BLaER1 (cell line): ENCODE results near the gene AK4.
"Not testable (repeated sequence)": the region's sequence is repeated elsewhere in the genome, so short reads cannot be mapped to it uniquely, and the experiment has no call there.

Experiments used
- H3K27ac ChIP-seq: shearing (Covaris generic); formaldehyde crosslinking; 2 replicates; pipeline ENCODE4 v1.8.1; 2022
- H3K27me3 ChIP-seq: shearing (Covaris generic); formaldehyde crosslinking; 2 replicates; pipeline ENCODE4 v1.8.1; 2022
- H3K36me3 ChIP-seq: shearing (Covaris generic); formaldehyde crosslinking; 2 replicates; pipeline ENCODE4 v1.8.1; 2022
- H3K4me1 ChIP-seq: shearing (Covaris generic); formaldehyde crosslinking; 2 replicates; pipeline ENCODE4 v1.8.1; 2022
- H3K4me2 ChIP-seq: shearing (Covaris generic); formaldehyde crosslinking; 2 replicates; pipeline ENCODE4 v1.8.1; 2022
- H3K4me3 ChIP-seq: shearing (Covaris generic); formaldehyde crosslinking; 2 replicates; pipeline ENCODE4 v1.8.1; 2022
- H3K9ac ChIP-seq: shearing (Covaris generic); formaldehyde crosslinking; 2 replicates; pipeline ENCODE4 v1.8.1; 2022
- H3K9me3 ChIP-seq: shearing (Covaris generic); formaldehyde crosslinking; 2 replicates; pipeline ENCODE4 v1.8.1; 2022
- H4K20me1 ChIP-seq: shearing (Covaris generic); formaldehyde crosslinking; 2 replicates; pipeline ENCODE4 v1.8.1; 2022
- Cebpa-rat ChIP-seq: shearing (Covaris generic); IDR thresholded peaks from 2 replicates; pipeline ENCODE4 v1.8.1; 2022

AK4 gene

GRCh38 chr1:65224681-65225091 lies 76.7 kb downstream of the AK4 start:
- peaks cover 48% of the 10 kb centered on the region; the same call in 1 of the 2 replicates for H3K36me3 ChIP-seq
- H3K27me3 ChIP-seq = no peaks in the 10 kb centered on the region
- 0 out of 2 replicates have a peak, but pooled peaks cover 6% of the 10 kb centered on the region for H3K4me1 ChIP-seq
- H4K20me1 ChIP-seq = no peaks in the 10 kb centered on the region
- no peak overlapping the region for H3K9ac ChIP-seq
- H3K4me2 ChIP-seq = no peak overlapping the region
- no peaks in the 10 kb centered on the region for H3K9me3 ChIP-seq
- no peak for TF ChIP-seq Cebpa-rat
- no peak overlapping the region for H3K4me3 ChIP-seq
- no peak overlapping the region for H3K27ac ChIP-seq

- H3K9me3 ChIP-seq = no peaks in the 10 kb centered on the region
- H3K4me1 ChIP-seq = 0 out of 2 replicates have a peak, but pooled peaks cover 10% of the 10 kb centered on the region
- H3K4me2 ChIP-seq = no peak overlapping the region
- H3K36me3 ChIP-seq = peaks cover 48% of the 10 kb centered on the region; the same call in 1 of the 2 replicates
- H3K27me3 ChIP-seq = no peaks in the 10 kb centered on the region
- no peak overlapping the region for H3K4me3 ChIP-seq
- H3K9ac ChIP-seq = no peak overlapping the region
- TF ChIP-seq Cebpa-rat = no peak
- no peak overlapping the region for H3K27ac ChIP-seq
- no peaks in the 10 kb centered on the region for H4K20me1 ChIP-seq
Observed at GRCh38 chr1:65225179-65225578, 77.2 kb downstream of the AK4 start.

GRCh38 chr1:65229201-65229600 lies 81.2 kb downstream of the AK4 start:
- 0 out of 2 replicates have a peak, but pooled peaks cover 10% of the 10 kb centered on the region for H3K4me1 ChIP-seq
- no peaks in the 10 kb centered on the region for H3K27me3 ChIP-seq
- H3K9me3 ChIP-seq = no peaks in the 10 kb centered on the region
- no peak for TF ChIP-seq Cebpa-rat
- no peak overlapping the region for H3K9ac ChIP-seq
- no peaks in the 10 kb centered on the region for H4K20me1 ChIP-seq
- no peak overlapping the region for H3K27ac ChIP-seq
- H3K4me3 ChIP-seq = no peak overlapping the region
- H3K4me2 ChIP-seq = no peak overlapping the region
- H3K36me3 ChIP-seq = peaks cover 27% of the 10 kb centered on the region; the same call in 1 of the 2 replicates

GRCh38 chr1:65229754-65230339 lies 81.8 kb downstream of the AK4 start:
- Histone ChIP-seq H3K36me3 (peaks cover 20% of the 10 kb centered on the region; the same call in 1 of the 2 replicates), H3K4me1 (0 out of 2 replicates have a peak, but pooled peaks cover 10% of the 10 kb centered on the region), H3K4me2 (peak overlapping the region; percentile 17; the same call in 1 of the 2 replicates), H3K4me3 (no peak overlapping the region), H3K9ac (no peak overlapping the region), H3K9me3 (no peaks in the 10 kb centered on the region), H3K27me3 (no peaks in the 10 kb centered on the region), H3K27ac (no peak overlapping the region), H4K20me1 (no peaks in the 10 kb centered on the region)
- TF ChIP-seq Cebpa-rat = no peak

GRCh38 chr1:65230731-65231481 lies 82.9 kb downstream of the AK4 start:
- Histone ChIP-seq H4K20me1 (no peaks in the 10 kb centered on the region), H3K4me2 (no peak overlapping the region), H3K36me3 (peaks cover 14% of the 10 kb centered on the region; the same call in 1 of the 2 replicates), H3K4me3 (no peak overlapping the region), H3K27ac (no peak overlapping the region), H3K27me3 (no peaks in the 10 kb centered on the region), H3K9ac (no peak overlapping the region), H3K9me3 (no peaks in the 10 kb centered on the region), H3K4me1 (0 out of 2 replicates have a peak, but pooled peaks cover 10% of the 10 kb centered on the region)
- no peak for TF ChIP-seq Cebpa-rat

GRCh38 chr1:65231718-65232330 lies 83.8 kb downstream of the AK4 start:
- Histone ChIP-seq H3K4me3 (no peak overlapping the region), H3K27me3 (no peaks in the 10 kb centered on the region), H3K27ac (no peak overlapping the region), H4K20me1 (no peaks in the 10 kb centered on the region), H3K9me3 (no peaks in the 10 kb centered on the region), H3K36me3 (peaks cover 14% of the 10 kb centered on the region; the same call in 1 of the 2 replicates), H3K4me1 (0 out of 2 replicates have a peak, but pooled peaks cover 10% of the 10 kb centered on the region), H3K9ac (no peak overlapping the region), H3K4me2 (no peak overlapping the region)
- TF ChIP-seq Cebpa-rat = no peak

GRCh38 chr1:65232461-65232990 lies 84.5 kb downstream of the AK4 start:
- Histone ChIP-seq H3K36me3 (peaks cover 14% of the 10 kb centered on the region; the same call in 1 of the 2 replicates), H4K20me1 (no peaks in the 10 kb centered on the region), H3K9me3 (no peaks in the 10 kb centered on the region), H3K27me3 (no peaks in the 10 kb centered on the region), H3K27ac (no peak overlapping the region), H3K9ac (no peak overlapping the region), H3K4me2 (no peak overlapping the region), H3K4me1 (0 out of 2 replicates have a peak, but pooled peaks cover 10% of the 10 kb centered on the region), H3K4me3 (no peak overlapping the region)
- no peak for TF ChIP-seq Cebpa-rat

- Histone ChIP-seq H4K20me1 (no peaks in the 10 kb centered on the region), H3K9me3 (no peaks in the 10 kb centered on the region), H3K4me3 (no peak overlapping the region), H3K9ac (no peak overlapping the region), H3K27ac (no peak overlapping the region), H3K4me2 (no peak overlapping the region), H3K27me3 (no peaks in the 10 kb centered on the region), H3K36me3 (peaks cover 13% of the 10 kb centered on the region; the same call in 1 of the 2 replicates), H3K4me1 (0 out of 2 replicates have a peak, but pooled peaks cover 10% of the 10 kb centered on the region)
- no peak for TF ChIP-seq Cebpa-rat
Observed at GRCh38 chr1:65233782-65234181, 85.8 kb downstream of the AK4 start.

GRCh38 chr1:65235867-65236805 lies 88.1 kb downstream of the AK4 start:
- H3K27me3 ChIP-seq = no peaks in the 10 kb centered on the region
- no peaks in the 10 kb centered on the region for H4K20me1 ChIP-seq
- no peak overlapping the region for H3K27ac ChIP-seq
- H3K4me3 ChIP-seq = no peak overlapping the region
- H3K9me3 ChIP-seq = no peaks in the 10 kb centered on the region
- no peaks in the 10 kb centered on the region for H3K4me1 ChIP-seq
- TF ChIP-seq Cebpa-rat = no peak
- H3K36me3 ChIP-seq = no peaks in the 10 kb centered on the region
- no peak overlapping the region for H3K4me2 ChIP-seq
- H3K9ac ChIP-seq = no peak overlapping the region

GRCh38 chr1:65237088-65237487 lies 89.1 kb downstream of the AK4 start:
- not testable (repeated sequence) for H4K20me1 ChIP-seq, H3K9me3 ChIP-seq, H3K4me1 ChIP-seq, H3K4me3 ChIP-seq, H3K36me3 ChIP-seq, H3K9ac ChIP-seq, H3K4me2 ChIP-seq, H3K27me3 ChIP-seq, H3K27ac ChIP-seq
